Measurements from ENCODE around the gene SLC30A4.

SLC30A4 gene

GRCh38 chr15:45499426-45499825 is 23.1 kb downstream of the SLC30A4 start:
- no peak for DNase-seq

- no peak for DNase-seq
Observed at GRCh38 chr15:45498701-45499100, 23.9 kb downstream of the SLC30A4 start.

- no peak for DNase-seq
Observed at GRCh38 chr15:45497261-45497660, 25.3 kb downstream of the SLC30A4 start.

GRCh38 chr15:45496658-45497057 is 25.9 kb downstream of the SLC30A4 start:
- no peak for DNase-seq

- no peak for DNase-seq
Observed at GRCh38 chr15:45495588-45495987, 27.0 kb downstream of the SLC30A4 start.

- DNase-seq, result no peak
Observed at GRCh38 chr15:45489690-45490238, 32.8 kb downstream of the SLC30A4 start.

- no peak for DNase-seq
Observed at GRCh38 chr15:45486317-45486716, 36.2 kb downstream of the SLC30A4 start.

GRCh38 chr15:45481135-45481534 is 41.4 kb downstream of the SLC30A4 start:
- no peak for DNase-seq

GRCh38 chr15:45476410-45476809 is 46.1 kb downstream of the SLC30A4 start:
- DNase-seq, result no peak

- DNase-seq, result no peak
Observed at GRCh38 chr15:45474799-45475198, 47.8 kb downstream of the SLC30A4 start.

- DNase-seq, result no peak
Observed at GRCh38 chr15:45473068-45473467, 49.5 kb downstream of the SLC30A4 start.

- DNase-seq, result no peak
Observed at GRCh38 chr15:45471151-45471550, 51.4 kb downstream of the SLC30A4 start.

GRCh38 chr15:45469441-45469840 is 53.1 kb downstream of the SLC30A4 start:
- no peak for DNase-seq

GRCh38 chr15:45469027-45469426 is 53.5 kb downstream of the SLC30A4 start:
- no peak for DNase-seq

GRCh38 chr15:45468294-45468693 is 54.3 kb downstream of the SLC30A4 start:
- no peak for DNase-seq

- DNase-seq, result peak; percentile 80
Observed at GRCh38 chr15:45458746-45459403, 63.7 kb downstream of the SLC30A4 start.

GRCh38 chr15:45457641-45458539 is 64.7 kb downstream of the SLC30A4 start:
- DNase-seq, result peak; percentile 60

- DNase-seq, result no peak
Observed at GRCh38 chr15:45457220-45457619, 65.3 kb downstream of the SLC30A4 start.

- peak; percentile 45 for DNase-seq
Observed at GRCh38 chr15:45456212-45457106, 66.1 kb downstream of the SLC30A4 start.

- DNase-seq, result peak; percentile 69
Observed at GRCh38 chr15:45454814-45455213, 67.7 kb downstream of the SLC30A4 start.

GRCh38 chr15:45451265-45451664 is 71.3 kb downstream of the SLC30A4 start:
- DNase-seq, result no peak

GRCh38 chr15:45449916-45450867 is 72.4 kb downstream of the SLC30A4 start:
- no peak for DNase-seq

All from activated T-cell treated with anti-CD3 and anti-CD28 coated beads, Interleukin-2, amount 50 U/mL, for 1 hour (primary cell).